GM23338 (cell line): ENCODE results near the gene DIAPH3. TPM values are rescaled to one million over a fixed set of nuclear protein-coding genes. Genes with fewer than 3 reads are reported as not detected.

Experiments used
- ATAC-seq: fragments of 200-7000 bp; cut with Tn5 transposase; 3 replicates; pipeline ENCODE4 v1.9.1; 2020
- DNase-seq: peaks from one replicate; pipeline ENCODE4 v3.0.0-alpha.2; 2015; ENCODE audit warnings: low spot score
- H2AFZ ChIP-seq: fragments of 200-600 bp; sonication (generic); 2 replicates; pipeline ENCODE4 v1.8.0; 2016; ENCODE audit warnings: antibody characterized with exemption, mild to moderate bottlenecking, moderate library complexity
- H3F3A ChIP-seq: fragments of 200-600 bp; sonication (generic); replicated peaks from 2 replicates; pipeline ENCODE4 v1.8.0; 2017; ENCODE audit warnings: antibody characterized with exemption, mixed run types, low read depth
- H3K27ac ChIP-seq: fragments of 200-600 bp; sonication (generic); 2 replicates; pipeline ENCODE4 v1.6.1; 2016; ENCODE audit warnings: low read depth
- H3K27me3 ChIP-seq: fragments of 200-600 bp; sonication (generic); 2 replicates; pipeline ENCODE4 v1.8.0; 2016; ENCODE audit warnings: mild to moderate bottlenecking, mixed run types, moderate library complexity; ENCODE audit not compliant: insufficient read depth
- H3K36me3 ChIP-seq: fragments of 200-600 bp; sonication (generic); 2 replicates; pipeline ENCODE4 v1.8.0; 2016; ENCODE audit warnings: mild to moderate bottlenecking; ENCODE audit not compliant: insufficient read depth
- H3K4me1 ChIP-seq: fragments of 200-600 bp; sonication (generic); 2 replicates; pipeline ENCODE4 v1.8.0; 2016; ENCODE audit warnings: mild to moderate bottlenecking, moderate library complexity; ENCODE audit not compliant: insufficient read depth
- H3K4me2 ChIP-seq: fragments of 200-600 bp; sonication (generic); 2 replicates; pipeline ENCODE4 v1.7.1; 2017; ENCODE audit warnings: mixed run types
- H3K4me3 ChIP-seq: fragments of 200-600 bp; sonication (generic); 2 replicates; pipeline ENCODE4 v1.6.1; 2016; ENCODE audit warnings: mixed run types
- H3K79me2 ChIP-seq: fragments of 200-600 bp; sonication (generic); replicated peaks from 2 replicates; pipeline ENCODE4 v1.8.0; 2017; ENCODE audit warnings: mild to moderate bottlenecking; ENCODE audit not compliant: insufficient read depth
- H3K9me2 ChIP-seq: fragments of 200-600 bp; sonication (generic); 2 replicates; pipeline ENCODE4 v1.8.0; 2017; ENCODE audit not compliant: insufficient read depth
- H4K20me1 ChIP-seq: fragments of 200-600 bp; sonication (generic); replicated peaks from 2 replicates; pipeline ENCODE4 v1.8.0; 2017; ENCODE audit warnings: mild to moderate bottlenecking; ENCODE audit not compliant: insufficient read depth
- H3K27ac Mint-ChIP-seq: 2 replicates; pipeline ENCODE4 v1.8.0; 2020; ENCODE audit warnings: inconsistent platforms, mild to moderate bottlenecking, moderate library complexity, mixed read lengths
- H3K27me3 Mint-ChIP-seq: 3 replicates; pipeline ENCODE4 v1.8.0; 2022; ENCODE audit warnings: low read depth, mild to moderate bottlenecking, moderate library complexity, mixed read lengths, inconsistent platforms; ENCODE audit not compliant: insufficient read depth, poor library complexity
- H3K36me3 Mint-ChIP-seq: 3 replicates; pipeline ENCODE4 v1.8.0; 2021; ENCODE audit warnings: low read depth, mild to moderate bottlenecking, inconsistent platforms, moderate library complexity, mixed read lengths
- H3K4me1 Mint-ChIP-seq: 3 replicates; pipeline ENCODE4 v1.8.0; 2020; ENCODE audit warnings: mild to moderate bottlenecking, inconsistent platforms, mixed read lengths
- H3K4me3 Mint-ChIP-seq: 3 replicates; pipeline ENCODE4 v1.8.0; 2021; ENCODE audit warnings: moderate library complexity, mild to moderate bottlenecking, inconsistent platforms, mixed read lengths
- H3K9me3 Mint-ChIP-seq: 3 replicates; pipeline ENCODE4 v1.8.0; 2020; ENCODE audit warnings: moderate library complexity, mild to moderate bottlenecking, inconsistent platforms, mixed read lengths
- CTCF ChIP-seq, 2 experiments: fragments of 200-600 bp in 1 of 2; sonication (generic) in 1 of 2; conservative IDR thresholded peaks; 2 replicates each; pipeline versions ENCODE4 v1.5.1 to v1.6.1; 2016 to 2017; ENCODE audit warnings: antibody characterized with exemption in 2 of 2, low read depth in 2 of 2, mild to moderate bottlenecking in 2 of 2, moderate library complexity in 1 of 2
- EZH2phosphoT487 ChIP-seq: fragments of 200-600 bp; sonication (generic); IDR thresholded peaks from one replicate; pipeline ENCODE4 v1.8.1; 2018; ENCODE audit warnings: antibody characterized with exemption; ENCODE audit not compliant: unreplicated experiment
- JUNB ChIP-seq: IDR thresholded peaks from one replicate; pipeline ENCODE4 v1.6.1; 2016; ENCODE audit warnings: antibody characterized with exemption; ENCODE audit not compliant: unreplicated experiment
- NANOG ChIP-seq: IDR thresholded peaks from 2 replicates; pipeline ENCODE4 v1.6.1; 2016; ENCODE audit warnings: antibody characterized with exemption, borderline replicate concordance
- POLR2AphosphoS5 ChIP-seq: IDR thresholded peaks from 2 replicates; pipeline ENCODE4 v1.6.1; 2016; ENCODE audit warnings: antibody characterized with exemption, low read depth
- REST ChIP-seq: IDR thresholded peaks from one replicate; pipeline ENCODE4 v1.6.1; 2018; ENCODE audit warnings: antibody characterized with exemption; ENCODE audit not compliant: unreplicated experiment
- STAT1 ChIP-seq: IDR thresholded peaks from one replicate; pipeline ENCODE4 v1.6.1; 2016; ENCODE audit warnings: antibody characterized with exemption; ENCODE audit not compliant: unreplicated experiment
- ZNF114 ChIP-seq: fragments of 250-450 bp; sonication (Bioruptor Pico); IDR thresholded peaks from 2 replicates; pipeline ENCODE4 v1.5.0; 2020; ENCODE audit warnings: mild to moderate bottlenecking, moderate library complexity
- ZNF331 ChIP-seq: fragments of 250-450 bp; sonication (Bioruptor Pico); IDR thresholded peaks from 2 replicates; pipeline ENCODE4 v1.5.0; 2020; ENCODE audit warnings: low read depth, mild to moderate bottlenecking, moderate library complexity
- polyA plus RNA-seq: library from polyadenylated mRNA; unstranded; fragments of >200 nt; fragmentation: Nextera tagmentation; extraction: Ambion mirVana; gene quantifications from 2 replicates; pipeline ENCODE4 v1.2.1, GENCODE V29; 2016
- total RNA-seq: library from RNA; depleted of rRNA; stranded (reverse); fragments of >200 nt; shearing (Covaris generic); gene quantifications from 2 replicates; pipeline ENCODE4 v1.2.3, GENCODE V29; 2014
- TF ChIP-seq, protein P1 (sequence below): IDR thresholded peaks from 2 replicates; pipeline ENCODE4 v1.6.1; 2016; ENCODE audit warnings: antibody characterized with exemption

Gene DIAPH3
- total and polyA plus RNA-seq, 2 experiments from 2014 or later, result 23.4 to 30.2 TPM

GRCh38 chr13:59691501-59692066, 472.1 kb downstream of the DIAPH3 start (continued):
- TF ChIP-seq, protein P1, sequence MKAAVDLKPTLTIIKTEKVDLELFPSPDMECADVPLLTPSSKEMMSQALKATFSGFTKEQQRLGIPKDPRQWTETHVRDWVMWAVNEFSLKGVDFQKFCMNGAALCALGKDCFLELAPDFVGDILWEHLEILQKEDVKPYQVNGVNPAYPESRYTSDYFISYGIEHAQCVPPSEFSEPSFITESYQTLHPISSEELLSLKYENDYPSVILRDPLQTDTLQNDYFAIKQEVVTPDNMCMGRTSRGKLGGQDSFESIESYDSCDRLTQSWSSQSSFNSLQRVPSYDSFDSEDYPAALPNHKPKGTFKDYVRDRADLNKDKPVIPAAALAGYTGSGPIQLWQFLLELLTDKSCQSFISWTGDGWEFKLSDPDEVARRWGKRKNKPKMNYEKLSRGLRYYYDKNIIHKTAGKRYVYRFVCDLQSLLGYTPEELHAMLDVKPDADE, result no peak
- no peak for TF ChIP-seq EZH2phosphoT487
- no peak for TF ChIP-seq POLR2AphosphoS5
- TF ChIP-seq CTCF (conservative IDR thresholded peaks at IDR 0.05; ENCODE audit: low read depth in 2 of 2), result no peak
- no peak for TF ChIP-seq STAT1
- TF ChIP-seq JUNB, result no peak
- TF ChIP-seq REST, result no peak
- no peak for TF ChIP-seq ZNF331 (CRISPR knock-in tag)

DNA sequence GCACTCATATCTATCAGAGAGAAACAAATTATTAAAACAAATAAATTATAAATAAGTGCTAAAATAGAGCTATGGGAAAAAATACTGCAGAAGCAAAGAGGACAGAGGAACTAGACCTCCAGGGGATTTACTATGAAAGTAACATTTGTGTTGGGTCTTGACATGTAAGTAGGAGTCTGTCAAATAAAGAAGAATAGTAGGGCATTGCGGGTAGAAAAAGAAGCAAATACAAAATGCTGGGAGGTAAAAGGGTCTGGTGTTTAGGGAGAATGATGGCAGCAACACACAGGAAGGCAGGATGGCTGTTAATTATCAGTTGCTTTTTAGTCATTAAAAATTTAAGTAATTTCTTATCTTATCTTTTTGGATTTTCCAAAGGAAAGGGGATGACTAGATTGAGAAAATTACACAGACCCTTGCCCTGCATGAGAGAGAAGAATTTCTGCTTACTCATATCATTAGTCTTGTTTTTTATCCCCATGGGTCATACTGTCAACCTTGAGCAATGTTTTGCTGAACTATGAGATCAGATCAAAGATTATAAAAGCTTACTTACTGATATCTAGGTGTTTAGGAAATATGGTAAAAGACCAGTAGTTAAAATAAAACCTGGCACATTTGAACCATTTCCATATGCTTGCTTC, 472.7 kb downstream of the DIAPH3 start:
- H3K27ac Mint-ChIP-seq, result peak overlapping the region; percentile 36
- ATAC-seq (no peak), DNase-seq (no peak)
- no peaks in the 10 kb centered on the region for H3K36me3 Mint-ChIP-seq
- H3K4me1 Mint-ChIP-seq, result peaks cover 39% of the 10 kb centered on the region
- H3K4me3 Mint-ChIP-seq, result no peak overlapping the region
- Histone ChIP-seq H3K4me3 (no peak overlapping the region), H4K20me1 (no peaks in the 10 kb centered on the region), H3K4me2 (no peak overlapping the region), H2AFZ (no peak overlapping the region), H3K4me1 (peaks cover 37% of the 10 kb centered on the region), H3K79me2 (no peaks in the 10 kb centered on the region), H3F3A (no peaks in the 10 kb centered on the region), H3K36me3 (no peaks in the 10 kb centered on the region), H3K27me3 (no peaks in the 10 kb centered on the region), H3K9me2 (no peaks in the 10 kb centered on the region), H3K27ac (no peak overlapping the region)
- H3K9me3 Mint-ChIP-seq, result no peaks in the 10 kb centered on the region
- H3K27me3 Mint-ChIP-seq, result peaks cover 2% of the 10 kb centered on the region
- TF ChIP-seq, protein P1, result no peak
- TF ChIP-seq POLR2AphosphoS5 (no peak), NANOG (no peak), ZNF331 (CRISPR knock-in tag) (no peak), ZNF114 (CRISPR knock-in tag) (no peak)
